RWPE1 (cell line): Measurements from ENCODE around the gene GSK3B.

Experiments
- CTCF ChIA-PET: fragments of 350-600 bp; sonication (Branson Sonifier 250); formaldehyde crosslinking; extraction: SDS; loops from one replicate; lab custom pipeline; 2021; lab: Yijun Ruan, JAX
- POLR2A ChIA-PET: fragments of 400-600 bp; formaldehyde crosslinking; extraction: SDS; loops from one replicate; lab custom pipeline; 2020; ENCODE audit warnings: antibody characterized with exemption; ENCODE audit not compliant: low non-redundant PET; lab: Yijun Ruan, JAX
- DNase-seq: peaks from one replicate; pipeline ENCODE4 v3.0.0; 2012; ENCODE audit warnings: low spot score
- H3K27ac ChIP-seq: fragments of 450-650 bp; 2 replicates; pipeline ENCODE4 v1.5.1; 2017
- CTCF ChIP-seq: fragments of 450-650 bp; conservative IDR thresholded peaks from 2 replicates; pipeline ENCODE4 v1.5.1; 2017; ENCODE audit warnings: low read depth, mild to moderate bottlenecking

GSK3B gene

GRCh38 chr3:119978554-119979208 lies 115.6 kb downstream of the GSK3B start:
- POLR2A ChIA-PET = no interaction called here
- H3K27ac ChIP-seq = no peak overlapping the region
- DNase-seq = no peak
- CTCF ChIA-PET = interaction anchor here (0.7 kb wide), 2 partner anchors 51 to 68 kb away, joined by 3 to 4 read pairs; no protein-coding TSS in a partner anchor
- TF ChIP-seq CTCF = no peak

- ChIA-PET POLR2A (no interaction called here), CTCF (no interaction called here)
- DNase-seq = no peak
- H3K27ac ChIP-seq = no peak overlapping the region
- no peak for TF ChIP-seq CTCF
Observed at GRCh38 chr3:119977353-119977752, 116.9 kb downstream of the GSK3B start.

GRCh38 chr3:119976214-119976613 lies 118.0 kb downstream of the GSK3B start:
- peak; percentile 5 for DNase-seq
- H3K27ac ChIP-seq = no peak overlapping the region
- no peak for TF ChIP-seq CTCF
- ChIA-PET POLR2A (no interaction called here), CTCF (no interaction called here)

GRCh38 chr3:119974656-119975055 lies 119.6 kb downstream of the GSK3B start:
- ChIA-PET CTCF (interaction anchor here (0.6 kb wide), 1 partner anchor 71 kb away, joined by 4 read pairs; no protein-coding TSS in a partner anchor), POLR2A (no interaction called here)
- peak; percentile 38 for DNase-seq
- peak overlapping the region; percentile 40; the same call in 1 of the 2 replicates for H3K27ac ChIP-seq
- TF ChIP-seq CTCF = no peak

GRCh38 chr3:119973018-119973646 lies 121.1 kb downstream of the GSK3B start:
- ChIA-PET POLR2A (no interaction called here), CTCF (no interaction called here)
- TF ChIP-seq CTCF = no peak
- no peak overlapping the region for H3K27ac ChIP-seq
- no peak for DNase-seq

- CTCF ChIA-PET = no interaction called here
- no peak for TF ChIP-seq CTCF
Observed at GRCh38 chr3:119969759-119970158, 124.5 kb downstream of the GSK3B start.

More at GRCh38 chr3:119969759-119970158, 124.5 kb downstream of the GSK3B start:
- DNase-seq = peak; percentile 21
- POLR2A ChIA-PET = no interaction called here
- H3K27ac ChIP-seq = no peak overlapping the region
